HUES6 (cell line): ENCODE measurements around the gene MIGA1.

Source experiments
- H3K27ac ChIP-seq: 2 replicates; pipeline ENCODE4 v1.7.0; 2013; ENCODE audit warnings: low read depth, mild to moderate bottlenecking, low read length, inconsistent platforms
- H3K27me3 ChIP-seq: 2 replicates; pipeline ENCODE4 v1.6.1; 2013; ENCODE audit warnings: low read length; ENCODE audit not compliant: control insufficient read depth, insufficient read depth
- H3K36me3 ChIP-seq: 2 replicates; pipeline ENCODE4 v1.6.1; 2013; ENCODE audit warnings: low read length; ENCODE audit not compliant: control insufficient read depth, insufficient read depth
- H3K4me1 ChIP-seq: 2 replicates; pipeline ENCODE4 v1.6.1; 2013; ENCODE audit warnings: low read length; ENCODE audit not compliant: control insufficient read depth, insufficient read depth
- H3K4me3 ChIP-seq: 2 replicates; pipeline ENCODE4 v1.5.1; 2013; ENCODE audit warnings: low read depth, low read length
- H3K9ac ChIP-seq: one replicate; pipeline ENCODE4 v1.6.1; 2013; ENCODE audit warnings: mild to moderate bottlenecking, low read length
- H3K9me3 ChIP-seq: 2 replicates; pipeline ENCODE4 v1.6.1; 2013; ENCODE audit warnings: low read depth, low read length; ENCODE audit not compliant: control insufficient read depth, insufficient read depth

The MIGA1 gene

GRCh38 chr1:77888081-77888780, 108.8 kb downstream of the MIGA1 start, which contains the start of gene NEXN:
NEXN (plus strand) TSS chr1:77888624; CDS start chr1:77916107, 27,483 bp downstream.
- Histone ChIP-seq H3K9ac (peak within 1 kb of the TSS; percentile 90), H3K36me3 (no peaks in the 10 kb centered on the region), H3K4me1 (peaks cover 9% of the 10 kb centered on the region; the same call in 1 of the 2 replicates), H3K27me3 (no peaks in the 10 kb centered on the region), H3K4me3 (peak within 1 kb of the TSS; percentile 94), H3K9me3 (no peaks in the 10 kb centered on the region), H3K27ac (peak within 1 kb of the TSS; percentile 56)

- Histone ChIP-seq H3K9me3 (no peaks in the 10 kb centered on the region), H3K36me3 (no peaks in the 10 kb centered on the region), H3K27ac (peak overlapping the region; percentile 56), H3K27me3 (no peaks in the 10 kb centered on the region), H3K9ac (peak overlapping the region; percentile 90), H3K4me3 (peak overlapping the region; percentile 94), H3K4me1 (peaks cover 9% of the 10 kb centered on the region; the same call in 1 of the 2 replicates)
Observed at GRCh38 chr1:77888781-77889642, 109.6 kb downstream of the MIGA1 start.

- Histone ChIP-seq H3K27ac (no peak overlapping the region), H3K9ac (peak overlapping the region; percentile 7), H3K36me3 (no peaks in the 10 kb centered on the region), H3K4me3 (peak overlapping the region; percentile 94), H3K4me1 (peaks cover 9% of the 10 kb centered on the region; the same call in 1 of the 2 replicates), H3K9me3 (no peaks in the 10 kb centered on the region), H3K27me3 (no peaks in the 10 kb centered on the region)
Observed at GRCh38 chr1:77889671-77890070, 110.2 kb downstream of the MIGA1 start.

GRCh38 chr1:77891200-77891599, 111.8 kb downstream of the MIGA1 start:
- H3K4me3 ChIP-seq = no peak overlapping the region
- H3K36me3 ChIP-seq = no peaks in the 10 kb centered on the region
- no peaks in the 10 kb centered on the region for H3K27me3 ChIP-seq
- H3K9ac ChIP-seq = no peak overlapping the region
- H3K4me1 ChIP-seq = peaks cover 9% of the 10 kb centered on the region; the same call in 1 of the 2 replicates
- no peak overlapping the region for H3K27ac ChIP-seq
- no peaks in the 10 kb centered on the region for H3K9me3 ChIP-seq

- no peak overlapping the region for H3K4me3 ChIP-seq
Observed at GRCh38 chr1:77899647-77900320, 120.3 kb downstream of the MIGA1 start.

GRCh38 chr1:77900687-77901293, 121.3 kb downstream of the MIGA1 start:
- no peak overlapping the region for H3K27ac ChIP-seq
- H3K4me1 ChIP-seq = no peaks in the 10 kb centered on the region
- no peaks in the 10 kb centered on the region for H3K9me3 ChIP-seq
- no peak overlapping the region for H3K4me3 ChIP-seq
- no peak overlapping the region for H3K9ac ChIP-seq
- H3K36me3 ChIP-seq = no peaks in the 10 kb centered on the region
- H3K27me3 ChIP-seq = no peaks in the 10 kb centered on the region

More at GRCh38 chr1:77899647-77900320, 120.3 kb downstream of the MIGA1 start:
- Histone ChIP-seq H3K27ac (no peak overlapping the region), H3K4me1 (no peaks in the 10 kb centered on the region), H3K27me3 (no peaks in the 10 kb centered on the region), H3K9ac (no peak overlapping the region), H3K36me3 (no peaks in the 10 kb centered on the region), H3K9me3 (no peaks in the 10 kb centered on the region)

- H3K4me1 ChIP-seq = no peaks in the 10 kb centered on the region
- no peaks in the 10 kb centered on the region for H3K27me3 ChIP-seq
- H3K27ac ChIP-seq = no peak overlapping the region
- H3K36me3 ChIP-seq = no peaks in the 10 kb centered on the region
- H3K4me3 ChIP-seq = no peak overlapping the region
- H3K9ac ChIP-seq = no peak overlapping the region
- no peaks in the 10 kb centered on the region for H3K9me3 ChIP-seq
Observed at GRCh38 chr1:77905603-77906002, 126.2 kb downstream of the MIGA1 start.

- H3K4me1 ChIP-seq = no peaks in the 10 kb centered on the region
- H3K27me3 ChIP-seq = no peaks in the 10 kb centered on the region
- H3K4me3 ChIP-seq = no peak overlapping the region
- H3K9ac ChIP-seq = no peak overlapping the region
- no peaks in the 10 kb centered on the region for H3K9me3 ChIP-seq
- H3K36me3 ChIP-seq = no peaks in the 10 kb centered on the region
- no peak overlapping the region for H3K27ac ChIP-seq
Observed at GRCh38 chr1:77906019-77906545, 126.6 kb downstream of the MIGA1 start.

- Histone ChIP-seq H3K9ac (no peak overlapping the region), H3K36me3 (no peaks in the 10 kb centered on the region), H3K4me3 (no peak overlapping the region), H3K4me1 (no peaks in the 10 kb centered on the region), H3K27me3 (no peaks in the 10 kb centered on the region), H3K27ac (no peak overlapping the region), H3K9me3 (no peaks in the 10 kb centered on the region)
Observed at GRCh38 chr1:77906624-77907023, 127.2 kb downstream of the MIGA1 start.

- no peaks in the 10 kb centered on the region for H3K4me1 ChIP-seq
- H3K36me3 ChIP-seq = no peaks in the 10 kb centered on the region
- no peaks in the 10 kb centered on the region for H3K27me3 ChIP-seq
- no peak overlapping the region for H3K27ac ChIP-seq
- H3K9me3 ChIP-seq = no peaks in the 10 kb centered on the region
- no peak overlapping the region for H3K4me3 ChIP-seq
- H3K9ac ChIP-seq = no peak overlapping the region
Observed at GRCh38 chr1:77910116-77910515, 130.7 kb downstream of the MIGA1 start.
